Measurements from ENCODE around the gene DPEP3.

GRCh38 chr16:67946966-67947558, 33.2 kb downstream of the DPEP3 start:
- TF ChIP-seq CTCF (IDR thresholded peaks at IDR 0.05) (no peak), POLR2A (IDR thresholded peaks at IDR 0.05) (no peak)

All from uterus (tissue), 2 donors.